ENCODE data around the gene ATR.

DNA sequence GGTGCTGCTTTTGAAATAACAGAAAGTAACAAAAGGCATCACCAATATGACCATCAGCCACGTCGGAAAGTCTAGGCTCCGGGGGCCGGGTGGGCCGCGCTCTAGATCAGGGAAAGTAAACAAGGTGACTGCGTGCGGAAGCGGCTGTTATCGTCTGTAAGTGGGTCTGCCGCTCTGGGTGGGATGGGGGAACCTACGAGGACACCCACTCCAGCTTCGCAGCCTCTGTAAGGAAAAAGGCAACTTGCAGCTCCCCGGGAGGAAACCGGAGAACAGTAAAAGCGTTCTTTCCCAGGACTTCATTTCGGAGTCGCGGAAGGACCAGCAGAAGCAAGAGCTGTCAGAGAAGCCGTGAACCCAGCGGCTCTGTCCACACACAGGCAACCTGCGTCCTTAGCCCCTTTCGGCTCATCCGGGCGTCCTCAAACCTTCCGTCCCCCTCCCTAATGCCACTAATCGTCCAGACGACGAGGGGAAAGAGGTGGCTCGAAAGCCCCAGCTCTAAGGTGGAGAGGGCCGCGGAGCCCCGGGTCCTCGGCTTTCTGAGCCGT lies 131.2 kb downstream of the ATR start:
- TF ChIP-seq EZH2 (IDR thresholded peaks at IDR 0.05; ENCODE audit: borderline replicate concordance, insufficient read depth, low read length, poor library complexity, severe bottlenecking), result no peak
- TF ChIP-seq POLR2AphosphoS5 (IDR thresholded peaks at IDR 0.05), result no peak
- TF ChIP-seq, protein P1, sequence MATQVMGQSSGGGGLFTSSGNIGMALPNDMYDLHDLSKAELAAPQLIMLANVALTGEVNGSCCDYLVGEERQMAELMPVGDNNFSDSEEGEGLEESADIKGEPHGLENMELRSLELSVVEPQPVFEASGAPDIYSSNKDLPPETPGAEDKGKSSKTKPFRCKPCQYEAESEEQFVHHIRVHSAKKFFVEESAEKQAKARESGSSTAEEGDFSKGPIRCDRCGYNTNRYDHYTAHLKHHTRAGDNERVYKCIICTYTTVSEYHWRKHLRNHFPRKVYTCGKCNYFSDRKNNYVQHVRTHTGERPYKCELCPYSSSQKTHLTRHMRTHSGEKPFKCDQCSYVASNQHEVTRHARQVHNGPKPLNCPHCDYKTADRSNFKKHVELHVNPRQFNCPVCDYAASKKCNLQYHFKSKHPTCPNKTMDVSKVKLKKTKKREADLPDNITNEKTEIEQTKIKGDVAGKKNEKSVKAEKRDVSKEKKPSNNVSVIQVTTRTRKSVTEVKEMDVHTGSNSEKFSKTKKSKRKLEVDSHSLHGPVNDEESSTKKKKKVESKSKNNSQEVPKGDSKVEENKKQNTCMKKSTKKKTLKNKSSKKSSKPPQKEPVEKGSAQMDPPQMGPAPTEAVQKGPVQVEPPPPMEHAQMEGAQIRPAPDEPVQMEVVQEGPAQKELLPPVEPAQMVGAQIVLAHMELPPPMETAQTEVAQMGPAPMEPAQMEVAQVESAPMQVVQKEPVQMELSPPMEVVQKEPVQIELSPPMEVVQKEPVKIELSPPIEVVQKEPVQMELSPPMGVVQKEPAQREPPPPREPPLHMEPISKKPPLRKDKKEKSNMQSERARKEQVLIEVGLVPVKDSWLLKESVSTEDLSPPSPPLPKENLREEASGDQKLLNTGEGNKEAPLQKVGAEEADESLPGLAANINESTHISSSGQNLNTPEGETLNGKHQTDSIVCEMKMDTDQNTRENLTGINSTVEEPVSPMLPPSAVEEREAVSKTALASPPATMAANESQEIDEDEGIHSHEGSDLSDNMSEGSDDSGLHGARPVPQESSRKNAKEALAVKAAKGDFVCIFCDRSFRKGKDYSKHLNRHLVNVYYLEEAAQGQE (IDR thresholded peaks at IDR 0.05; ENCODE audit: borderline replicate concordance), result peak; percentile 56
- TF ChIP-seq CTCF (IDR thresholded peaks at IDR 0.05; ENCODE audit: poor library complexity, severe bottlenecking), result no peak
- no peak for TF ChIP-seq RAD21 (conservative IDR thresholded peaks at IDR 0.05)

Measured in neural cell (in vitro differentiated cells).